Measurements from ENCODE around the gene TSHZ2. TPM values are rescaled to one million over a fixed set of nuclear protein-coding genes. Genes with fewer than 3 reads are reported as not detected.

The TSHZ2 gene
- total RNA-seq, 1 experiment from 2014 or later, result 0.07 TPM

GRCh38 chr20:53379014-53379832, 407.1 kb downstream of the TSHZ2 start:
- H3K27me3 ChIP-seq (ENCODE audit: insufficient read depth, low read length), result no peaks in the 10 kb centered on the region
- POLR2A ChIA-PET, result no interaction called here
- no peaks in the 10 kb centered on the region for H3K79me2 ChIP-seq (ENCODE audit: insufficient read depth, low read length)
- no peaks in the 10 kb centered on the region for H4K20me1 ChIP-seq (ENCODE audit: insufficient read depth)
- no peak overlapping the region for H2AFZ ChIP-seq (ENCODE audit: low read depth, low read length, poor library complexity, severe bottlenecking)
- CTCF ChIA-PET, result no interaction called here
- RAD21 ChIA-PET (ENCODE audit: low non-redundant PET in 1 of 2, low total read pairs in 2 of 2, uncharacterized antibody in 2 of 2, unreplicated experiment in 2 of 2), result no interaction called here
- H3K9me2 ChIP-seq (ENCODE audit: insufficient read depth), result no peaks in the 10 kb centered on the region
- no peak overlapping the region for H3K9ac ChIP-seq (ENCODE audit: low read length)
- H3K4me2 ChIP-seq (ENCODE audit: low read length), result no peak overlapping the region
- TF ChIP-seq CEBPB (IDR thresholded peaks at IDR 0.05; ENCODE audit: low read depth) (no peak), POLR2A (IDR thresholded peaks at IDR 0.05; ENCODE audit: borderline replicate concordance, extremely low read depth, insufficient read depth, insufficient read length) (no peak), ELF1 (IDR thresholded peaks at IDR 0.05; ENCODE audit: borderline replicate concordance, low read depth) (no peak), TCF7L2 (IDR thresholded peaks at IDR 0.05; ENCODE audit: borderline replicate concordance, extremely low read depth, insufficient read depth, insufficient read length) (no peak), SIN3A (IDR thresholded peaks at IDR 0.05; ENCODE audit: low read depth) (no peak), MAX (IDR thresholded peaks at IDR 0.05) (no peak), JUND (IDR thresholded peaks at IDR 0.05) (no peak), SRF (IDR thresholded peaks at IDR 0.05; ENCODE audit: low read depth) (no peak), REST (IDR thresholded peaks at IDR 0.05; ENCODE audit: low read depth) (no peak), ZBTB33 (IDR thresholded peaks at IDR 0.05; ENCODE audit: extremely low read depth, insufficient replicate concordance, low read length) (no peak), ATF3 (IDR thresholded peaks at IDR 0.05) (no peak), POLR2AphosphoS5 (IDR thresholded peaks at IDR 0.05; ENCODE audit: low read depth, low read length) (no peak), FOSL1 (IDR thresholded peaks at IDR 0.05; ENCODE audit: low read depth) (no peak), ZFX (IDR thresholded peaks at IDR 0.05) (no peak)
- H3K27ac ChIP-seq (ENCODE audit: low read depth, low read length), result no peak overlapping the region
- no peak for DNase-seq (ENCODE audit: low read depth, low spot score)
- H3K36me3 ChIP-seq (ENCODE audit: control insufficient read depth in 1 of 2, insufficient read depth in 2 of 2, low read length in 2 of 2), result no peaks in the 10 kb centered on the region
- BruUV-seq (replicated peaks), result no TSS peak
- no peaks in the 10 kb centered on the region for H3K9me3 ChIP-seq (ENCODE audit: control insufficient read depth in 1 of 2, insufficient read depth in 1 of 2, low read depth in 1 of 2, low read length in 2 of 2)
- no peak overlapping the region for H3K4me3 ChIP-seq (replicated peaks in 1 of 2; ENCODE audit: low read depth in 1 of 2, low read length in 2 of 2)
- ATAC-seq, result no peak
- H3K4me1 ChIP-seq (ENCODE audit: control insufficient read depth in 1 of 2, insufficient read depth in 2 of 2, low read length in 2 of 2), result no peaks in the 10 kb centered on the region
- intact Hi-C loops (cut with micrococcal nuclease), result no loop called here

All from HCT116 (cell line).